Subcutaneous adipose tissue (tissue), 4 donors: ENCODE results near the gene ACSF3. TPM values are rescaled to one million over a fixed set of nuclear protein-coding genes. Genes with fewer than 3 reads are reported as not detected.

Experiments used
- total RNA-seq, 4 donors: library from RNA; depleted of rRNA; stranded (reverse); fragments of >200 nt; gene quantifications; one replicate each; pipeline ENCODE4 v1.1.0, GENCODE V29; 2016
- TF ChIP-seq, protein P1 (sequence below): fragments of 450-650 bp; IDR thresholded peaks from one replicate; pipeline ENCODE4 v1.5.1; 2016; ENCODE audit warnings: low read depth, mild to moderate bottlenecking, control low read depth, antibody characterized with exemption, moderate library complexity

The ACSF3 gene
- total RNA-seq, 4 donors from 2014 or later: 17.4 to 40.1 (median 22.5) TPM

GRCh38 chr16:89113152-89113547 lies 19.5 kb downstream of the ACSF3 start:
- TF ChIP-seq, protein P1, sequence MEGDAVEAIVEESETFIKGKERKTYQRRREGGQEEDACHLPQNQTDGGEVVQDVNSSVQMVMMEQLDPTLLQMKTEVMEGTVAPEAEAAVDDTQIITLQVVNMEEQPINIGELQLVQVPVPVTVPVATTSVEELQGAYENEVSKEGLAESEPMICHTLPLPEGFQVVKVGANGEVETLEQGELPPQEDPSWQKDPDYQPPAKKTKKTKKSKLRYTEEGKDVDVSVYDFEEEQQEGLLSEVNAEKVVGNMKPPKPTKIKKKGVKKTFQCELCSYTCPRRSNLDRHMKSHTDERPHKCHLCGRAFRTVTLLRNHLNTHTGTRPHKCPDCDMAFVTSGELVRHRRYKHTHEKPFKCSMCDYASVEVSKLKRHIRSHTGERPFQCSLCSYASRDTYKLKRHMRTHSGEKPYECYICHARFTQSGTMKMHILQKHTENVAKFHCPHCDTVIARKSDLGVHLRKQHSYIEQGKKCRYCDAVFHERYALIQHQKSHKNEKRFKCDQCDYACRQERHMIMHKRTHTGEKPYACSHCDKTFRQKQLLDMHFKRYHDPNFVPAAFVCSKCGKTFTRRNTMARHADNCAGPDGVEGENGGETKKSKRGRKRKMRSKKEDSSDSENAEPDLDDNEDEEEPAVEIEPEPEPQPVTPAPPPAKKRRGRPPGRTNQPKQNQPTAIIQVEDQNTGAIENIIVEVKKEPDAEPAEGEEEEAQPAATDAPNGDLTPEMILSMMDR: no peak

GRCh38 chr16:89113661-89114060 lies 20.0 kb downstream of the ACSF3 start:
- TF ChIP-seq, protein P1: no peak

DNA sequence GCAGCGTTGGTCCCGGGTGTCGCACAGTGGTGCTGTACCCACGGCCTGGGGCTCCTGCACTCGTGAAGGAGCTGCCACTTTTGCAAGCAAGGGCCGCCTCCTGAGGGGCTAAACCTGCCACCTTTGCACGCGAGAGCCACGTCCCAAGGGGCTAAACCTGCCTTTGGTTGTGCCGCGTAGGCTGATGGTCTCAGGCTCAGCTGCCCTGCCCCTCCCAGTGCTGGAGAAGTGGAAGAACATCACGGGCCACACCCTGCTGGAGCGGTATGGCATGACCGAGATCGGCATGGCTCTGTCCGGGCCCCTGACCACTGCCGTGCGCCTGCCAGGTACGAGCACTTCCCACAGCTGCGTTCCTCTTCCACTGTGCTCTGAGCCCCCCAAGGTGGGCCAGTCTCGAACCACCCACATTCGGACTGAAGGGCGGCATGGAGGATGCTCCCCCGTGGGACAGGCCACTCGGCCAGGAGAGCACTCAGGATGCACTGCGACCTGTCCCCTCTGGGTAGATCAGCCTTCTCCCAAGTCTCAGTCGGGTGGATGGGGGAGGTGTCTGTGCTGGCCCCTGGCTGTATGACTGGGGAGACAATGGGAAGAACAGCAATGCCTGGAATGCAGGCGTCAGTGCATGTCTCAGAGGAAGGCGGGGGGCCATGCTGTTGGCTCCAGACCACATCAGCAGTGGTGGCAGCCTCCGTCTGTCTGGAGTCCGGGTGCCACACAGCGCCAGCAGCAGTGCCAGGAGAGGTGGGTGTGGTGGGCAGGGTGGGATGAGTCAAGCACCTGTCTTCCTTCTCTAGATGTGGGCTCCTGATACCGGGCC lies 20.7 kb downstream of the ACSF3 start:
- TF ChIP-seq, protein P1: no peak

GRCh38 chr16:89115216-89115861 lies 21.7 kb downstream of the ACSF3 start:
- TF ChIP-seq, protein P1: no peak

DNA sequence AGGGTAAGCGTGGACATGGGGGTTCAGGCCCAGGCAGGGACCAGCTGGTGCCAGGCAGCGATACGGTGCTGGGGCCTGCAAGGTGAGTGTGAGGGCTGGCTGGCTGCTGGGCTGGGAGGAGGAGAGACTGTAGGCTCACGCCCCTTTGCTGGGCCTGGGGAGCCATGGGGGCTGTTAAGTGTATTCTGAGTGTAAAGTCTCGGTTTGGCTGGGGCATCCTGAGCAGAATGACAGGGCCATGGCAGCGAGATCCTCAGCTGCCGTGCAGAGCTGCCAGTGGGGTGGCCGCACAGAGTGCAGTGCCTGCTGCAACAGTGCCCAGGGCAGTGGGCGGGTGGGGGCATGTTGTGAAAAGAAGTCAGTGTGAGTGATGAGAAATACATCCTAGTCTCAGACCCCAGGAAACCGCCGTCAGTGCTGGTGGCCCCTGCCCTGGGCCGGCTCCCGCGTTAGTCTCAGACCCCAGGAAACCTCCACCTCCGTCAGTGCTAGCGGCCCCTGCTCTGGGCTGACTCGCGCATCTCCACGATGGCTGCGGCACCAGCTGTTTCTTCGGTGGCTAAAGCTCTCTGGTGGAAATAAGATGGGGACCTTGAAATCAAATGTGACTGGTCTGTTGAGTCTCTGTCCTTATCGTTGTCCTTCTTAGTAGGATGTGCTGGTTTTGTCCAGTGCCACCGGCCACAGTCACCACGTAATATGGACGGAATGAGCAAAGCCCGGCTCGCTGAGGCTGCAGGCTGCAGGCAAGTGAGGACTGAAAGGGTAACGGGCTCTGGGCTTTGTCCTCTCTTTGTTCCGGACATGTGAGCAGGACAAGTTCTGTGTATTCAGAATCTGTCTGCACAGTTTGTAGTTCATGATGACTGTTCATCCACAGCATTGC lies 22.9 kb downstream of the ACSF3 start:
- TF ChIP-seq, protein P1: no peak

DNA sequence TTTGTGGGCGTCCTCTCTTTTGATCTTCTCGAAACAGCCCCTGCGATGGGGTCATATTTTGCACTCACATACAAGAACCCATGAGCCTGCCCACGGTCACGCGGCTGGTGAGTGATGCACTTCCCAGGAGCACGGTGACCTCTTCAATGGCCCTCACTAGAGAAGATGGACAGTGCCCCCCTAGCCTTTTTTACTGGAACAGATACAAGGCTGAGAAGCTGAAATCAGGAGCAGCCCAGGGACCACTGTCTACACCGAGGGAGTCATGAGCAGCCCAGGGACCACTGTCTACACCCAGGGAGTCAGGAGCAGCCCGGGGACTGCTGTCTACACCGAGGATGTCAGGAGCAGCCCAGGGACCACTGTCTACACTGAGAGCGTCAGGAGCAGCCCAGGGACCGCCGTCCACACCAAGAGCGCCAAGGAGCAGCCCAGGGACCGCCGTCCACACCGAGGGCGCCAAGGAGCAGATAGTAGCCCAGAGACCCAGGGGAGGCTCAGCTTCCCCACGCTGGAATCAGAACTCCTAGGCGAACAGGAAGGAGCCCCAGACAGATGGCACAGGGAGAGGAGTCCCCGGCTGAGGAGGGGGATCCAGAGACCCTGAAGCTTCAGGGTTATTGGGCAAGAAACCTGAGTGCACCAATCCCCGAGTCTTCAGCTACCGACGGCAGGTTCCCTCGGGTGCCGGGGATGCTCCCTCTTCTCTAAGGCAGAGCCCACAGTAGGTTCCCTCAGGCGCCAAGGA lies 23.7 kb downstream of the ACSF3 start:
- TF ChIP-seq, protein P1: no peak
